NT2/D1 (cell line): Measurements from ENCODE around the gene LIPE.

Experiments
- DNase-seq: peaks from one replicate; pipeline ENCODE4 v3.0.0-alpha.2; 2011; ENCODE audit warnings: low read depth, low spot score
- H3K27me3 ChIP-seq: 2 replicates; pipeline ENCODE4 v1.6.0; 2011; ENCODE audit warnings: mild to moderate bottlenecking; ENCODE audit not compliant: insufficient read length, insufficient read depth
- H3K36me3 ChIP-seq: 2 replicates; pipeline ENCODE4 v1.6.1; 2011; ENCODE audit warnings: mild to moderate bottlenecking, low read length, mixed read lengths; ENCODE audit not compliant: insufficient read depth, insufficient read length
- H3K4me1 ChIP-seq: 2 replicates; pipeline ENCODE4 v1.5.1; 2011; ENCODE audit not compliant: insufficient read depth, insufficient read length
- H3K4me3 ChIP-seq: 2 replicates; pipeline ENCODE4 v1.5.1; 2011; ENCODE audit warnings: low read depth; ENCODE audit not compliant: insufficient read length
- H3K9ac ChIP-seq: 2 replicates; pipeline ENCODE4 v1.6.0; 2011; ENCODE audit warnings: low read depth; ENCODE audit not compliant: insufficient read length
- H3K9me3 ChIP-seq: 2 replicates; pipeline ENCODE4 v1.5.1; 2011; ENCODE audit warnings: mild to moderate bottlenecking, low read length; ENCODE audit not compliant: insufficient read depth
- SUZ12 ChIP-seq: IDR thresholded peaks from 2 replicates; pipeline ENCODE4 v1.6.1; 2011; ENCODE audit not compliant: insufficient read length, insufficient read depth; ENCODE audit errors: extremely low read depth
- YY1 ChIP-seq: IDR thresholded peaks from 2 replicates; pipeline ENCODE4 v1.6.1; 2011; ENCODE audit not compliant: insufficient read length, insufficient read depth
- ZNF274 ChIP-seq: IDR thresholded peaks from 2 replicates; pipeline ENCODE4 v1.6.1; 2011; ENCODE audit warnings: mild to moderate bottlenecking, low read depth, low read length

Gene LIPE

DNA sequence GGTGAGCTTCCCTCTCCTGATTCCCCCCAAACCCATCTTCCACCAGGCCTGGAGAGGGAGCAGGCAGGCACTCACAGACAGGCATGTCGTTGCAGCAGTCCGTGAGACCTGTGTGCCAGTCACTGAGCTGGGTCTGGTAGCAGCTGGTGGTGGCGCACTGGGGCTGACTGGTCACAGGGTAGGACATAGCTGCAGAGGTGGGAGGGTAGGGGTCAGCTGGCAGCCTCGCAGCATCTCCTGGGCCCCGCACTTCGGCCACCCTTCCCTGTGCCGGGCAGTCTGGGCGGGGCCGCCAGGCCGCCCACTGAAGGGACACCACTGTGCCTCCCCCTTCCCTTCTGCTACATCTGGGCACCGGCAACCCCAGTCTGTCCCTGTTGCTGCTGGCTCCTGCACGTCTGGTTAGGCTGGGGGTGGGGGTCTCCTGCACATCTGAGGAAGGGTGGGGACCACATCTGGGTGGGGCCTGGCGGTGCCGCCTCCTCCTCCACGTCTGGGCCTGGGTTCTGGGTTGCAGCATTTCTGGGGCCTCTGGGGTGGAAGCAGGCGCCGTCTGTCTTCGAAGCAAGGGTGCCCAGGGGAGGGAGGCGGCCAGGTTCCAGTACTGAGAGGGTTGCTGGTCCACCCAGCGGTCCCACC is 38.2 kb downstream of the LIPE start:
- DNase-seq: no peak
- no peaks in the 10 kb centered on the region for H3K9me3 ChIP-seq
- no peak overlapping the region for H3K9ac ChIP-seq
- no peaks in the 10 kb centered on the region for H3K36me3 ChIP-seq
- no peaks in the 10 kb centered on the region for H3K4me1 ChIP-seq
- no peak overlapping the region for H3K4me3 ChIP-seq
- peaks cover 6% of the 10 kb centered on the region for H3K27me3 ChIP-seq
- TF ChIP-seq ZNF274 (no peak), YY1 (no peak), SUZ12 (no peak)

DNA sequence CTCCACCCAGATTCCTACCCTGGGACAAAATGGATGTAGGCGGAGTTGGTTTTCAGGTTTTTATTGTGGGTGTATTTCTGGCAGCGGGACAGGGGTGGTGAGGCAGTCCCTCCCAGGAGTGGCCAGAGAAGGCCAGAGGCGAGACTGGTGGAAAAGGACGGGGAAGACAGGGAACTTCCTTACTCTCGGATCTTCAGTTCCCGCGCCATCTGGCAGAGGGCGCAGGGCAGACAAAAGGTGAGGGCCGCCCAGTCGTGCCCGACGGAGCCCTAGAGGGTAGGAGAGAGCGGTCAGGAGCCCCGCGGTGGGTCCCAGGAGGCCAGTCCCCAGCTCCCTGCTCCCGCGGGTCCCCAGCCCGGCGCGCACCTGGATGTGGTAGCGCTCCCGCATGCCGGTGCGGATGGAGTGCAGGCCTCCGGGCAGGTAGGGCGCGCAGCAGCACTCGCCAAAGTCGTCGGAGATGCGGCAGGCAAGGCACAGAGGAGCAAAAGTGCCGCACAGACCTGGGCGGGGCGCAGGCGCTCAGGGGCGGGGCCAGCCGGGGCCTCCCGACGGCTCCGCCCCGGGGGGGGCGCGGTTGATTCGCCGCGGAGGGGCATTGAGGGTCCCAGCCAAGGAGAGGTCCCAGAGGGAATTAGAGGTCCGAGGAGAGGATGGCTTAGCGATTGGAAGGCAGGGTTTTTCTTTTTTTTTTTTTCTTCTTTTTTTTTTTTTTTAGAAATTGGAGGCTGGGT is 40.0 kb downstream of the LIPE start:
- TF ChIP-seq SUZ12 (no peak), YY1 (no peak), ZNF274 (no peak)
- DNase-seq: no peak
- Histone ChIP-seq H3K4me3 (peak overlapping the region; percentile 68), H3K27me3 (peaks cover 6% of the 10 kb centered on the region), H3K9me3 (no peaks in the 10 kb centered on the region), H3K36me3 (no peaks in the 10 kb centered on the region), H3K9ac (peak overlapping the region; percentile 94), H3K4me1 (no peaks in the 10 kb centered on the region)

DNA sequence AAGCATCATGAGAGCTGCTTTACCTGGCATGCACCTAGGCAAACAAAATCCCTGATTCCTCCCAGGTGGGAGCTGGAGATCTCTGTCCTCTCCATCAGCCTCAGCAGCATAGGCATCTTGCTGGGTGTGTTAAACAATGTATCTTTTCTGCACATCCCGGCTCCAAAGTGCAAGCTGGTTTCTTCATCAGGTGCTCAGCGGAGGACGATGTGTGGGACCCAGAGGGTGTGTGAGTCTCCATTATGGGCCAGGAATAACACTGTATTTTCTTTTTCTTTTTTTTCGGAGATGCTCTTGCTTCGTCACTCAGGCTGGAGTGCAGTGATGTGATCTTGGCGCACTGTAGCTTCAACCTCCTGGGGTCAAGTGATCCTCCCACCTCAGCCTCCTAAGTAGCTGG is 47.0 kb downstream of the LIPE start:
- Histone ChIP-seq H3K27me3 (no peaks in the 10 kb centered on the region), H3K4me3 (no peak overlapping the region), H3K9me3 (no peaks in the 10 kb centered on the region), H3K9ac (no peak overlapping the region), H3K36me3 (peaks cover 10% of the 10 kb centered on the region), H3K4me1 (peaks cover 5% of the 10 kb centered on the region)
- no peak for DNase-seq
- TF ChIP-seq ZNF274 (no peak), SUZ12 (no peak), YY1 (no peak)

DNA sequence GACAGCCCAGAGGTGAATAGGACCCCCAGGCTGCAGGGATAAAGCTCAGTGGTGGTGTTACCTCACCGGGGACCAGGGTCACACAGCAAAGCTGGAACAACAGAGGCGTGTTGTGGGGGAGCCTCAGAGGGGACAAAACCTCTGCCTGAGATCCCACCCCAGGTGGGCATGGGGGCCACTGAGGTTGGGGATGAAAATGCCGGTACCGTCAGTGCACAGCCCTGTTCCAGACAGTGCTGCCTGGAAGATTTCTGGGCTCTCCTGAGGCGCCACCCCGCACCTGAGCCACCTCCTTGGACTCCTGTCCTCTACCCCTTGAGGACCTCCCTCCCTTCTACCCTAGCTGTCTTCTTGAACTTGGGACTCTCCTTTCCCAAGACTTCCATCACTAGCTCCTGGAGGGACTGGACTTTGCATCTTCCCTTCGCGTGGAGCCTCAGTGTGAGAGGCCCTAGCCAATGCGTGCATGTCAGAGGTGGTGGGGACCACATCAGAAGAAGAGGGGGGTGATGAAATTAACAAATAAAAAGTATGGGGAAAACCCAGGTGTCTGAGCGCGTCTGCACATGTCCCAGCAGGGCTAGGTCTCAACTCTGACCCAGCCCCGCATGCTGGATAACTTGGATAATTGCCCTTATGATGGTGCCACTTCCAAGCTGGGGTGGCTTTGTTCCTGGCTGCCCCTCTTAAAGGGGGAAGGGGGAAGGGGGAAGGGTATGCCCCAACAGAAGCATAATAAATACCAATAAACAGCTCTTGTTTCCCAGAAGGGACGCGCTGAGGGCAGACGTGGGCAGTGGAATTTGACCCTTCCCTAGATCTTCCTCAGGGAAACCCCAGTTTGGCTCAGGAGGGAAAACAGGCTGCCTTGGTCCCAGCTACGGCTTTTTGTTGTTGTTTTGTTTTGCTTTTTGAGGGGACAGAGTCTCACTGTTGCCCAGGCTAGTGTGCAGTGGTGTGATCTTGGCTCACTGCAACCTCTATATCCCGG is 48.7 kb downstream of the LIPE start:
- H3K27me3 ChIP-seq: no peaks in the 10 kb centered on the region
- no peak overlapping the region for H3K4me3 ChIP-seq
- H3K36me3 ChIP-seq: peaks cover 16% of the 10 kb centered on the region
- no peak overlapping the region for H3K9ac ChIP-seq
- no peaks in the 10 kb centered on the region for H3K9me3 ChIP-seq
- no peak for TF ChIP-seq ZNF274
- no peak for TF ChIP-seq YY1
- TF ChIP-seq SUZ12: no peak
- H3K4me1 ChIP-seq: peaks cover 5% of the 10 kb centered on the region
- no peak for DNase-seq

DNA sequence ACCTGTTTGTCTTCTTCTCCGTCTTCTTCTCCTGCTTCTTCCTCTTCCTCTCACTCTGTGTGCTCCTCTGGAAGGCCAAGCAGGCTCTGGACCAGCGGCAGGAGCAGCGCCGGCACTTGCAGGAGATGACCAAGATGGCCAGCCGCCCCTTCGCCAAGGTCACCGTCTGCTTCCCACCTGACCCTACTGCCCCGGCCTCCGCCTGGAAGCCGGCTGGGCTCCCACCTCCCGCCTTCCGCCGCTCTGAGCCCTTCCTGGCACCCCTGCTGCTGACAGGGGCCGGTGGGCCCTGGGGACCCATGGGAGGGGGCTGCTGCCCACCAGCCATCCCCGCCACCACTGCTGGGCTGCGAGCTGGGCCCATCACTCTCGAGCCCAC is 51.0 kb downstream of the LIPE start:
- no peak for DNase-seq
- no peak overlapping the region for H3K9ac ChIP-seq
- no peaks in the 10 kb centered on the region for H3K27me3 ChIP-seq
- no peak for TF ChIP-seq SUZ12
- no peak for TF ChIP-seq YY1
- TF ChIP-seq ZNF274: no peak
- no peaks in the 10 kb centered on the region for H3K9me3 ChIP-seq
- peaks cover 2% of the 10 kb centered on the region for H3K4me1 ChIP-seq
- no peak overlapping the region for H3K4me3 ChIP-seq
- H3K36me3 ChIP-seq: peaks cover 25% of the 10 kb centered on the region

DNA sequence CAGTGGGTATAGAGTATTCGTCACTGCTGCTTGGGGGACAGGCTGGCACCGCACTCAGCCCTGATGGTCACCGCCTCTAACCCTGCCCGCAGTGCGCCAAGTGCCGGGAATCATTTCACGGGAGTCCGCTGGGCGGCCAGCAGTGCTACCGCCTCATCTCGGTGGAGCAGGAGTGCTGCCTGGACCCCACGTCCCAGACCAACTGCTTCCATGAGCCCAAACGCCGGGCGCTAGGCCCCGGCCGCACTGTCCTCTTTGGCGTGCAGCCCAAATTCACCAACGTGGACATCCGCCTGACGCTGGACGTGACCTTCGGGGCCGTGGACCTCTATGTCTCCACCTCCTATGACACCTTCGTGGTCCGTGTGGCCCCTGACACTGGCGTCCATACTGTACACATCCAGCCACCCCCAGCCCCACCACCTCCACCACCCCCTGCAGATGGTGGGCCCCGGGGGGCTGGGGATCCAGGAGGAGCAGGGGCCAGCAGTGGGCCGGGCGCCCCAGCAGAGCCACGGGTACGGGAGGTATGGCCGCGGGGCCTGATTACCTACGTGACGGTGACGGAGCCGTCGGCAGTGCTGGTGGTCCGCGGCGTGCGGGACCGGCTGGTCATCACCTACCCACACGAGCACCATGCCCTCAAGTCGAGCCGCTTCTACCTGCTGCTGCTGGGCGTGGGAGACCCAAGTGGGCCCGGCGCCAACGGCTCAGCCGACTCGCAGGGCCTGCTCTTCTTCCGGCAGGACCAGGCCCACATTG is 51.6 kb downstream of the LIPE start:
- Histone ChIP-seq H3K36me3 (peaks cover 28% of the 10 kb centered on the region), H3K9ac (no peak overlapping the region), H3K4me1 (peaks cover 6% of the 10 kb centered on the region), H3K4me3 (no peak overlapping the region), H3K27me3 (no peaks in the 10 kb centered on the region), H3K9me3 (no peaks in the 10 kb centered on the region)
- no peak for TF ChIP-seq ZNF274
- TF ChIP-seq YY1: no peak
- no peak for TF ChIP-seq SUZ12
- no peak for DNase-seq
